ENCODE data around the gene CFAP410. TPM values are rescaled to one million over a fixed set of nuclear protein-coding genes. Genes with fewer than 3 reads are reported as not detected.

CFAP410 gene
- total and polyA plus RNA-seq, 2 of the 13 experiments (the other 11 are each of a cell fraction or from before 2014, with no cell fraction given), result 8.0 to 20.1 TPM

DNA sequence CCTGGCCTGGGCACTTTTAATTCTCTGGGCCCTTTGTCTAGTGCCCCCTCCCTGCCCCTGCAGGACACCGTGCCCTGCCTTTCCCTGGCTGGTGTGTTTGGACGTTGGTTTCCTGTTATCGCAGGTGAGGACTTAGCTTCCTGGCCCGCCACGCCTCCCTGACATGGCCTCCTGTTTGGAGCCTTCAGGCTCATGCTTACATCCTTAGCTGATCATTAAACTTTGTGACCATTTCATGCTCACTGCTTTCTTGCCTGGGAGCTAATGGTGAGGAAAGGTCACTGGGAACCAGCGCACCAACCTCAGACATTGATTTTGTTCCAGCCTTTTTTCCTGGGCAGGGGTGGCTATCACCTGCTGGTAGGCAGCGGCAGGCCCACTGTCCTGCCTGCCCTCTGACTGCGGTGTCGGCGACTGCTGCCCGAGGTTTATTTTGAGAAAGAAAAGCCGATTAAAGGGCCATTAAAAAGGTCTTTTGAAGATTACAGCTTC is 35.7 kb downstream of the CFAP410 start (continued):
- TF ChIP-seq ZSCAN29 (CRISPR knock-in tag; conservative IDR thresholded peaks at IDR 0.05) (no peak), NFE2L2 (IDR thresholded peaks at IDR 0.05; ENCODE audit: low read length) (no peak), GABPA (IDR thresholded peaks at IDR 0.05; ENCODE audit: low read depth, low read length) (no peak), GABPA (CRISPR knock-in tag; IDR thresholded peaks at IDR 0.05; ENCODE audit: low read depth) (no peak), SIN3A (IDR thresholded peaks at IDR 0.05; ENCODE audit: borderline replicate concordance, low read depth, low read length) (peak; percentile 77; the same call in 1 of the 2 replicates), PAXIP1 (CRISPR knock-in tag; conservative IDR thresholded peaks at IDR 0.05) (peak; percentile 87), MBNL3 (CRISPR knock-in tag; conservative IDR thresholded peaks at IDR 0.05) (no peak), ZNF614 (CRISPR knock-in tag; IDR thresholded peaks at IDR 0.05; ENCODE audit: borderline replicate concordance) (no peak), ETV5 (CRISPR knock-in tag; IDR thresholded peaks at IDR 0.05; ENCODE audit: borderline replicate concordance) (peak; percentile 90), MIER3 (CRISPR knock-in tag; IDR thresholded peaks at IDR 0.05; ENCODE audit: borderline replicate concordance) (peak; percentile 25; the same call in 1 of the 2 replicates), ZNF615 (CRISPR knock-in tag; IDR thresholded peaks at IDR 0.05; ENCODE audit: borderline replicate concordance) (no peak), ATRX (CRISPR knock-in tag; IDR thresholded peaks at IDR 0.05; ENCODE audit: borderline replicate concordance) (no peak), DR1 (CRISPR knock-in tag; IDR thresholded peaks at IDR 0.05) (0 out of 2 replicates have a peak, but pooled peaks have one; percentile 23), ZNF101 (CRISPR knock-in tag; IDR thresholded peaks at IDR 0.05; ENCODE audit: borderline replicate concordance, low read depth) (no peak), ZNF501 (CRISPR knock-in tag; IDR thresholded peaks at IDR 0.05) (peak; percentile 57; the same call in 1 of the 2 replicates), IKZF5 (CRISPR knock-in tag; IDR thresholded peaks at IDR 0.05) (no peak), ZNF503 (CRISPR knock-in tag; IDR thresholded peaks at IDR 0.05) (no peak; the same call in 1 of the 2 replicates), ZFP82 (CRISPR knock-in tag; IDR thresholded peaks at IDR 0.05; ENCODE audit: borderline replicate concordance) (no peak), ZC3H4 (CRISPR knock-in tag; IDR thresholded peaks at IDR 0.05; ENCODE audit: borderline replicate concordance) (no peak), CREB3 (CRISPR knock-in tag; IDR thresholded peaks at IDR 0.05) (no peak), MIXL1 (CRISPR knock-in tag; IDR thresholded peaks at IDR 0.05) (peak; percentile 71; the same call in 1 of the 2 replicates)
- TF ChIP-seq, protein P1, sequence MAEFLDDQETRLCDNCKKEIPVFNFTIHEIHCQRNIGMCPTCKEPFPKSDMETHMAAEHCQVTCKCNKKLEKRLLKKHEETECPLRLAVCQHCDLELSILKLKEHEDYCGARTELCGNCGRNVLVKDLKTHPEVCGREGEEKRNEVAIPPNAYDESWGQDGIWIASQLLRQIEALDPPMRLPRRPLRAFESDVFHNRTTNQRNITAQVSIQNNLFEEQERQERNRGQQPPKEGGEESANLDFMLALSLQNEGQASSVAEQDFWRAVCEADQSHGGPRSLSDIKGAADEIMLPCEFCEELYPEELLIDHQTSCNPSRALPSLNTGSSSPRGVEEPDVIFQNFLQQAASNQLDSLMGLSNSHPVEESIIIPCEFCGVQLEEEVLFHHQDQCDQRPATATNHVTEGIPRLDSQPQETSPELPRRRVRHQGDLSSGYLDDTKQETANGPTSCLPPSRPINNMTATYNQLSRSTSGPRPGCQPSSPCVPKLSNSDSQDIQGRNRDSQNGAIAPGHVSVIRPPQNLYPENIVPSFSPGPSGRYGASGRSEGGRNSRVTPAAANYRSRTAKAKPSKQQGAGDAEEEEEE (CRISPR knock-in tag; IDR thresholded peaks at IDR 0.05; ENCODE audit: borderline replicate concordance), result no peak
